ENCODE data around the gene KCNT2.
"Not testable (repeated sequence)": the region's sequence is repeated elsewhere in the genome, so short reads cannot be mapped to it uniquely, and the experiment has no call there.

The KCNT2 gene

DNA sequence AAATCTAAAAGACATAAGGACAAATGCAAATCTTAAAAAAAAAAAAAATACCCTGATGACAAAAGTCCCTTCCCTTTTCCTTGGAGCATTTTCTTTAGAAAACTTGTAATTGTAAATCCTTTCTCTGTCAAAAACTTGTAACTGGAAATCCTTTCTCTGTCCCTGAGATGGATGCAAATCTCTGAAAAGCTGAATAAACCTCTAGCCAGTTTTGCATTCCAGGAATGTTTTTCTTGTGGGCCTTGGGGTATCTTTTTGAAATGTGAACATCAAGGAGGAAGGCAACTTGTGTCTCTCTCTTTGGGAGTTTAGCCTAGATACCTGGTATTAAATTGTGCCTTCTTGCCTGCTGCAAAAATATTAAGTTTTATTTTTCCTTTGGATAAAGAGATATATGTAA lies 305.3 kb downstream of the KCNT2 start:
- DNase-seq = no peak

DNA sequence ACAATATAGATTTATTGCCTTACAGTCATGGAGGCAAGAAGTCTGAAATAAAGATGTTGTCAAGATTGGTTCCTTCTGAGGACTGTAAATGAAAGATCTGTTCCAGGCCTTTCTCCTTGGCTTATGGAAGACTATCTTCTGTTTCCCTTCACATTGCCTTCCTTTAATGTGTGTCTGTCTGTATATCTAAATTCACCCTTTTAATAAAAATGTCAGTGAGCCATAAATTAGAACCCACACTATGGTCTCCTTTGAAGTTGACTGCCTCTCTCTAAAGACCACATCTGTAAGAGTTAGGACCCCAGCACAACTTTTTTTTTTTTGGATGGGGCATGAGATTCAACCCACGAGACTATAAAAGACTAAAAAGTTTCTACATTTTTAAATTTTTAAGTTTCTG lies 305.8 kb downstream of the KCNT2 start:
- no peak for DNase-seq

DNA sequence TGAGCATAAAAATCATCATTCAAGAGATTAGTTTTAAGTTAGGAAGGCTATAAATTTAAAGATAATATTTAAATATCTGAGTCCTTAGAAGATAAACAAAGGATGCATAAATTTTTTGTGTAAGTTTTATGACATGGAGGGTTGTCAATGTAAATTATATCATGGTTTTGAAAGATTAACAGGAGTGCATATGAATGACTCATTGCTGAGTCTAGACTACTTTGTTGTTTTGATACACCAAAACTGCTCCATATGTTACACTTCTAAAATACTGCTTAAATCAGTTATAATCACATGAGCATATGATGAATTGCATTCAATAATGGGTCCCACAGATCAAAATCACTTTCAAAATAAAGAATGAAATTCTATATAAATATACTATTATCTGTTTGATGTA lies 312.5 kb downstream of the KCNT2 start:
- no peak for DNase-seq

DNA sequence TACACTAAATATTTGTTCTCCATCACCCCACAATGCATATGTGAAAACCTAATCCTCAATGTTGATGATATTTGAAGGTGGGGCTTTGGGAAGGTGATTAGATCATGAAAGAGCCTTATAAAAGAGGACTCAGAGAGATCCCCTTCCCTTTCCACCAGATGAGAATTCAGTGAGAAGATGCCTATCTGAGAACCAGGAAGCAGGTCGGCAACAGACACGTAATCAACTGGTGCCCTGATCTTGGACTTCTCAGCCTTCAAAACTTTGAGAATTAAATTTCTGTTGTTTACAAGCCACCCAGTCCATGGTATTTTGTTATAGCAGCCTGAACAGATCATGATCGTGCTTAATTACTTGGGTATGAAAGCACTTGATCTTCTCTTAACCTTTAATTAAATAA lies 329.4 kb downstream of the KCNT2 start:
- no peak for DNase-seq

DNA sequence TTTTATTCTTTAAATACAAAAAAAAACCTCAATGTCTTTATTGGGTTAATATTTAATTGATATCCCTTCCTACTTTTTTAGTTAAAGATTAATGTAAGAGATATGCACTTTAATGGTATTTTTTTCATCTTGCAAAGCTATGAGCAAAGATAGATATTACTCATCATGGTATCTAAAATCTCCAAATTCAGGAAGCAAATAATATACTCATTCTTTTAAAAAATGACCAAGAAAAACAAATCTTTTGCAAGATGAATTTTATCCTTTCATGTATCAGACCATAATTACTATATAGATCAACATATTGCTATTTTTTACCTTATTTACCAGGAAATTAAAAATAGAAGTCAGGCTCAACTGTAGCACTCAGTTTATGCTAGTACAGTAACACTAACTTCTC lies 330.4 kb downstream of the KCNT2 start:
- no peak for DNase-seq

DNA sequence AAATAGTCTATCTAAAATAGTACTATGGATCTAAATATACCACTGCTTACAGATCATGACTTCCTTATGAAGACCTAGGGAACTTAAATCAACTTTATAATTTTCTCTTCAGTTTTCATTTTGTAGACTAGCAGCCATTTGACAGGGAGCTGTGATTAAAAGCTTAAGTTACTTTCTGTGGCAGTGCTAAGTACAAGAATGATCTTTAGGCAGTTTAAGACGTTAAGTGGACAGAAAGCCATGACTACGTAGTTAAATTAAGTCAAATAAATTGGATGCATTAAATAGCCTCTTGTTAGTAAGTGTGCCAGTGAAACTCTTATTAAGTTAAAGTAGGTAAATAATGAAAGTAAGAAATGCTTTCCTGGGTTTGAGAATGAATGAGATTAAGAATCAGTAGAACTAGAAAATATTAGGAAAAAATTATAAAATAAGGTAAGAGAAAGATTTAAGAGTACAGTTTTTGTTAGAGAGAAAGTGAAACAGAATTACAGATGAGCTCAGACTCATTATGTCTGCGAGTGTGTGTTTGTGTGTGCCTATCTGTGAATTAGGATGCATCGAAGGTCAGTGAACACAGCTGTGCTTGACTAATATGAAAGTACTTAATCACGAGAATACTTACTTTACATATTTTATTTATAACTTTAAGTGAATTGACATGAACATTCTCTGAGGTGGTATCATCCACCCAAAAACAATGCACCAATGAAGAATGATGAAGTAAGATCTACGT lies 336.9 kb downstream of the KCNT2 start:
- DNase-seq = no peak

DNA sequence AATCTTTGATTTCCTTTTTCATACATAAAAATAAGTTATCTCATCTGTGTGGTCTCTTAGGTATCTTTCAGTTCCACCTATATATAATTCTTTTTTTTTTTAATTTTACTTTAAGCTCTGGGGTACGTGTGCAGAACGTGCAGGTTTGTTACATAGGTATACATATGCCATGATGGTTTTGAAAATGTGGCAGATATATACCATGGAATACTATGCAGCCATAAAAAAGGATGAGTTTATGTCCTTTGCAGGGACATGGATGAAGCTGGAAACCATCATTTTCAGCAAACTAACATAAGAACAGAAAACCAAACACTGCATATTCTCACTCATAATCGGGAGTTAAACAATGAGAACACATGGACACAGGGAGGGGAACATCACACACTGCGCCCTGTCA lies 345.2 kb downstream of the KCNT2 start:
- not testable (repeated sequence) for DNase-seq

DNA sequence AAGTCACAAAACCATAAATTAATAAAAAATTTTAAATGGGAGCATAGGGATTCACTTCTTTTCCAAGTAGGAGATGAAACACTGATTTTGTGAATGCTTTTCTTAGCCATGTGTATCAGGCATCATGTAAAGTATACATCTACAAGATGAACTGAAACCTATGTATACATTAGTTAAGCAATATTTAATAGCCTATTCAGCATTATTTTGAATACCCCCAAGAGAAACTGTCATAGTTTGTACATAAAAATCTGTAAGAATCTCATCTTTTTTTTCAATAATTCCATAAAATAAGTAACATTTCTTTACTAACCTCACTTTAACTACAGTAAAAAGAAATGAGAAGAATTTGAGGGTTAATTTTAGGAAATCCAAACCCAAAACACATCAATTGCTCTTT lies 348.0 kb downstream of the KCNT2 start:
- no peak for DNase-seq

DNA sequence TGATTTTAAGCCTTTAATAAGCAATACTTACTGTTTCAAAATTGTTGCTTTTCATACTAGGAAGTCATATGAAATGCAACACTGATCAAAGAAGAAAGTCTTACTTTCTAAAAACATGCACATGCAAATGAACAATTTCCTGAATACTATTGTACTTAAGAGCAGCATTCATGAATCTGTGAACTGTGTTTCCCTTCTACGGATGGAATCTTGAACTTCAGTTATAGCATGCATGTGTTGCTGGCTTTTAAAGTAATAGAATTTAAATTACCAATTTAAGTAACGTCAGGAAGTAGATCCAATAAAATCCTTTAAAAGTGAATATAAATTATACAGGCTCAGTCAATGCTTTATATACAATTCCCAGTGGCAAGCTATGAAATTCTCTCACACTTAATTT lies 348.9 kb downstream of the KCNT2 start:
- DNase-seq = no peak

DNA sequence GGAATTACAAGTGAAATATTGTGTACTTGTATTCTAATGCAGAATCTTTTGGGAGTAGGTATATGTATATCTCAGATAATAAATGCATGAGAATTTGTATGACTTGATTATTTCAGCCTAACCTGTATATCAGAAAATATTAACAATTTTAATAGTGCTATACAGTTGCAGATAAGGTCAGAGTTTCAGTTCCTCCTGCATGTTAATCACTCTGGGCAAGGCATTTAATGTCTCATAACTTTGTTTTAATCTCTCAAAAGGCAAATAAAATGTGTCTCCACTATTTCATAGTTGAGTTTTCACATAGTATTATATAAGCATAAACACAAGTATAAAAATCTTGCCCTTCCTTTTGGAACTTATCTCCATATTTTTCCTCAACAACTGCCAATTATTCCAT lies 352.5 kb downstream of the KCNT2 start:
- no peak for DNase-seq

DNA sequence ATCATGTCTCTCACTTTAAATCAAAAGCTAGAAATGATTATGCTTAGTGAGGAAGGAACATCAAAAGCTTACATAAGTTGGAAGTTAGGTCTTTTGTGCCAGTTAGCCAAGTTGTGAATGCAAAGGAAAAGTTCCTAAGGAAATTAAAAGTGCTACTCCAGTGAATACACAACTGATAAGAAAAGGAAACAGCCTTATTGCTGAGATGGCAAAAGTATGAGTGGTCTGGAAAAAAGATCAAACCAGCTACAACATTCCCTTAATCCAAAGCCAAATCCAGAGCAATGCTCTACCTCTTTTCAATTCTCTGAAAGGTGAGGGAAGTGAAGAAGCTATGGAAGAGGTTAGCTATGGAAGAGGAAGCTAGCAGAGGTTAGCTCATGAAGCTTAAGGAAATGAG lies 378.7 kb downstream of the KCNT2 start:
- no peak for DNase-seq

DNA sequence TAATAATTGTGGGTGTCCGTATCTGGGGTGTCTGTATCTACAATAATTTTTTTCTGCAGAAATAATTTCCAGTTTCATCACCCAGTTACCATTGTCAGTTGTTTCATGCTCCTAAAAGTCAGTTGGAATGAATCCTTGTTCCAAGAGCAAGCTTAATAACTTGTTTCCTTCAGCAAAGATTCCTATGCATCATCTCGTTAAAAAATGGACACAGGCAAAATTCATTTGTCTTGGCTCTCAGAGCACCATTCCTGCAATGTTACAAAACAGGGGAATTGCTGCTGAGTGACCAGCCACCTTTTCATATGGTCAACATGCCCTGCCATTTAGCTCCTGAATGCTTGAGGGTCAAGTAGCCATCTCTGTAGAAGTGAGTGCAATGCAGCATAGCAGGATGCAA lies 393.4 kb downstream of the KCNT2 start:
- no peak for DNase-seq

DNA sequence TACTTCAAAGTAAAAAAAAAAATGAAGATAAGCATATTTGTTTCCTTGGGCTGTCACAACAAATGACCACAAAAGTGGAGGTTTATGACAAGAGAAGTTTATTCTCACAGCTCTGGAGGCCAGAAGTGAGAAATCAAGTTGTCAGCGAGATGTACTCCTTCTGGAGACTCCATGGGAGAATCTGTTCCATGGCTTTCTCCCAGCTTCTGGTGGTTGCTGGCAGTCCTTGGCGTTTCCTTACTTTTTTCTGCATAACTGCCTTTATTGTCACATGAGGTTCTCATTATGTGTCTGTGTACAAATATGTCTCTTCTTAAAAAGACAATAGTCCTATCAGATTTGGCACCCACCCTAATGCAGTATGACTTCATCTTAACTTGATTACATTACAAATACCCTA lies 398.3 kb downstream of the KCNT2 start:
- no peak for DNase-seq

DNA sequence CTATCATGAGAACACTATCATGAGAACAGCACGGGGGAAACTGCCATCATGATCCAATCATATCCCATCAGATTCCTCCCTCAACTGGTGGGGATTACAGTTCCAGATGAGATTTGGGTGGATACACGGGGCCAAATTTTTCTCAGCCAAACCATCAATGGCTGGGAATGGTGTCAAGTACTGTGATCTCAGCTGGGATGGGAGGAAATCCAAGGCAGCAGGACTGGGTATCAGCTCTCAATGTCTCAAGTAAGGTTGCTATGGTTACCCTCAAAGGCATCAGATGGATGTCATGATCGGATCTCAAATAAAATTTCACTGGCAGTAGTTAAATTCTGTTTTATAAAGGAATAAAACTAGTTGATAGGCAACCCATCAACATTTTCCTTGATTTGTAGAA lies 399.0 kb downstream of the KCNT2 start:
- DNase-seq = no peak

DNA sequence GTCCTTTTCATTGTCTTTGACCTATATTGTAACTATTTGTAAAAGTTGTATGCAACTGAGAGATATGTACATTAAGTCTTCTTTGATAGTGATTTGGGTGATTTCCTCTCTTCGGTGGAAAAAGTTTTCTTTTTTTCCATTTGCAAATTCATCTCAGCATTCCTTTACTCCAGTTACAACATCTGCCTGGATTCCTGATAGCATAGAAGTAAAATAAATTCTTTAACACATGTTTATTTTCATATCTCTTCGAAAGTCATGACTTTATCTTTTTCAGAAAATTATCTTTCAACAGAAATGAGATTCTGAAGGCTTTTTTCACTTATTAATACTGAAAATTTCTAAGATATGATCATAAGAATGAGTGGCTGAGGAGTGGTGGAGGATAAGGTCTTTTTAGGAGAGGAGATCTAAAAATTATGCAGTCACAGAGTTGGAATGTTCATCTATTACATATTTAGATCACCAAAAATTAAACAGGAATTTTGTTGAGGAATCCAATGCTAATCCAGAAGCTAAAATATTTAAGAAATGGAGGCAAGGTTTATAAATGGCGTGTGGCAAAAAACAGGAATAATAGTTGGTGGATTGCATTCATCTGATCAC lies 400.5 kb downstream of the KCNT2 start:
- DNase-seq = no peak

DNA sequence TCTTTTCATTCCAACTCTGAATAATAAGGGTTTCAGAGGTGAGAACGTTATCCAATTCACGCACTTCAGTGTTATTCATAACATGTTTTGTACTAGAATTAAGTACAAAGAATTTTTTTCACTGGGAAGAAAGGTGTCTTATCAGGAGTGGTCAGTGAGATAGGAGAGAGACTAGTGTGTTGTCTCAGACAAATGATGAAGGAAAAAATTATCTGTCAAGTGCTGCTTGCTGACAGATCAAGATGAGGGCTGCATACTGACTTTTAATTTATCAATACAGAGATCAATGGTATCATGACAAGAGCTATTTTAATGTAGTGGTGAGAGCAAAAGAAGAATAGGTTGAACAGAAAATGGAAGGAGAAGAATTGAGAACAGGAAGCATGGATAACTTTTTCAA lies 402.4 kb downstream of the KCNT2 start:
- DNase-seq = no peak

DNA sequence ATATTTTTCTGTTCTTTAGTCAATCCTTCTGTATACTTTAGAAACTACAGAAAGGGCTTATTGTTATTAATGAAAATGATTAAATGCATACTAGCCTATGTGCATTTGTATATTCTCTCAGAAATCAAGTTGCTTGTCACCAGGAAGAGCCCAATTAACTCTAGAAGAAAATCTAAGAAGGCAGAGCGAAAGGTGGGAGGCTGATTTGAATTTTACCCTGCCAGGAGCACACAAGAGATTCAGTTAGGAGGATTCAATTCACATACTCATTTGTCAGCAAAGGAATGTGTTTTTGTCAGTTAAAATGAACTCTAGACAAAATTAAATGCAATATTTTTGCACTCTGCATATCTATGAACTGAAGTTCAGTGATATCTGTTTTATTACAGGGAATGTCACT lies 411.8 kb downstream of the KCNT2 start:
- DNase-seq = no peak

DNA sequence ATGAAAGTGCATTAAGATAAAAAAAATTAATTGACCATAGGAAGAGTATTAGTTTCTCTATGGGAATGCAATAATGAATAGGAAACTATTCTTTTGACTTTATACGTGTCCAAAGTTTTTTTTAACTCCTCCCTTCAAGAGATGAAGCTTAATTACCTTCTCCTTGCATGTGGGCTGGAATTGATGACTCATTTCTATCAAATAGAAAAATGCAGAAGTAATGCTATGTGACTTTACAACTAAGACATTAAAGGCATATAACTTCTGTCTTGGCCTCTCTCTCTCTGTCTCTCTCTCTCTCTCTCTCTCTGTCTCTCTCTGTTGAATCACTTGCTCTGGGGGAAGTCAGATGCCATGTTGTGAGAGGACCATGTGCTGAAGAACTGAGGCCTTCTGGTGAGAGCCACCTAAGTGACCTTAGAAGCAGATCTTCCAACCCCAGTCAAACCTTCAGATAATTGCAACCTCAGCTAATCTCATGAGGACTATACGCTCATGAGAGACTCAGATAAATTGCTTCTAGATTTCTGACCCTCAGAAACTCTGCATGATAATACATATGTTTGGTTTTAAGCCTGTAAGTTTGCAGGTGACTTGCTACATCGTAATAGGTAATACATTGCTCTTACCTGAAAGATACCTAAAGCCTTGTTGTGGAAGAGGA lies 414.2 kb downstream of the KCNT2 start:
- no peak for DNase-seq

DNA sequence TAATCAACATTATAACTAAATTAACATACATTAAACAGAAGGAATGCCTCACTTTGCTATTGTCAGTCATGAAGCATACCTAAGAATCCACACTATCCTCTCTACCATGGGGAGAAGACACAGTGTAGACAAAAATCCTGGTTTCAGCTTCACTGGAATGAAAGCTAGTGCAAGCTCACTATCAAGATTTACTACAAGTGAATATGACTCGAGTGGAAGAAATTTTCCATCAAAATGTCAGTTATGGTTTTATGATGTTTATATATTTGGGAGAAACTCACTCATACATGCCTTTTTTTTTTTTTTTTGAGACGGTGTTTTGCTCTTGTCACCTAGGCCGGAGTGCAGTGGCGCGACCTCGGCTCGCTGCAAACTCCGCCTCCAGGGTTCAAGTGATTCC lies 424.3 kb downstream of the KCNT2 start:
- no peak for DNase-seq

DNA sequence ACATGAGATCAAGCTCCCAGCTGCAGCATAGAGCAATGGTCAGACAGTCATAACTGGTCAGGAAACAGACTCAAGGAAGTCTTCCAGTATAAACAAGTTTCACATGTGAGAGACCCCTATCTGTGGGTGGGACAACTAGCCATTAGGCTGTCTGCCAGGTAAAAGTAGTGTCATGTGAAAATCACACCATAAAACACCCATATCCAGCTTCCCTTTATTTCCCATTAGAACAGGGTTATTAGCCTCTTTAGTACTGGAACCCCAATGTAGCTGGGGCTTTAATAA lies 426.7 kb downstream of the KCNT2 start:
- no peak for DNase-seq

DNA sequence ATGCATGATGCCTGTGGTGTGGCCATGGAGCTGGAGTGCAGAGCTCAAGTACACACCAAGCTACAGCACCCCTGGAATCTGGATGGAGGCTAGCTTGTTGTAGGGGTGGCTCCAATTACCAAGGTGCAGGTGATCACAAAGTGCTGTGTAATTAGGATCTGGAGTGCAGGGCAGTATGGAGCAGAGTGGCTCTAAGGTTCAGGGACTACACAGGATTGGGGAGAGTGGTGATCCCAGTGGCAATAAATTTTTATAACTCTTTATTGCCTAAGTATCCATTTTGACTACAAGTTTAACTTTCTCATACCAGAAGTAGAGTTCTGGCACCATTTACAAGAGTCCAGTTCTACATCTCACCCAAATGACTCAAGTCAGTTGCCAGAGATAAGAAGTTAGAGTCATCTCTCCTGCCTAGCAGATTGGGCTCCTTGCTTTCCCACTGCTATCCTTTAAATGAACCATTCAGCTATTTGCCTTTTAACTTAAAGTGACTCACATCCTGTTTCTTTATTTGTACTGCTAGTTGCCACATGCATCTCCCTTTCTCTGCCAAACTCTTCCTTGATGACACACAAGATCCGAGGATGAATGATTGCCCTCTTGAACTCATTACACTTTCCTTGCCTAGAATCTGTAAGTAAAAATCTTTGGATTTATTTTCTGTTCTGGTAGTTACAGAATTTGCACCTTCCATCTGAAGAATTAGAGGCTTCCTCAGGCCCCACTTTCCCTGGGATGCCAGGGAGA lies 427.2 kb downstream of the KCNT2 start:
- no peak for DNase-seq

DNA sequence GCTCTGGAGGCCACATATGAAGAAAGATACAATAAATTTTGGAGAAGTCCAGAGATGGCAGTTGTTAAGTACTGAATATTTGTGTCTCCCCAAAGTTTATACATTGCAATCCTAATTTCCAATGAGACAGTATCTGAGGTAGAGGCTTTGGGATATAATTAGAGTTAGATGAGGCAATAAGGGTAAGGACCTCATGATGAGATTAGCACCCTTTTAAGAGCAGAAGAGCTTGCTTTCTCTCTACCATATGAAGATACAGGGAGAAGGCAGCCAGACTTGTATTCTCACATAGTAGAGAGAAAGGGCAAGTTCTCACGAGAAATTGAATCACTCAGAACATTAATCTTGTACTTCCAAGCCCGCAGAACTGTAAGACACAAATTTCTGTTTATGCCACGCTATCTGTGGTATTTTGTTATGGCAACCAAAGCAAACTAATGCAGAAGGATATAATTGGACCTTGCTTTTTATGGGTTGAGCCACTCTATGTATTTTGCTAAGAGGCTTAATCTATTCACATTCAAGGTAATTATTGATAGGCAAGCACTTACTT lies 430.1 kb downstream of the KCNT2 start:
- no peak for DNase-seq
